Measurements from ENCODE around the gene CFB. TPM values are rescaled to one million over a fixed set of nuclear protein-coding genes. Genes with fewer than 3 reads are reported as not detected.
"Not testable (repeated sequence)": the region's sequence is repeated elsewhere in the genome, so short reads cannot be mapped to it uniquely, and the experiment has no call there.

Gene CFB
- total RNA-seq, 1 experiment from 2014 or later, result not detected

- not testable (repeated sequence) for H3K4me3 ChIP-seq (ENCODE audit: insufficient read depth, low read depth, low read length); H3K27me3 ChIP-seq (ENCODE audit: control insufficient read depth, insufficient read depth, low read length); DNase-seq; H3K36me3 ChIP-seq (replicated peaks; ENCODE audit: control insufficient read depth, insufficient read depth, low read length)
Observed at GRCh38 chr6:31981744-31982143, 35.8 kb downstream of the CFB start, which contains the start of gene C4A. Gene C4A, plus strand, starts transcription at chr6:31982057. Its CDS starts 51 bp downstream, at chr6:31982108.

GRCh38 chr6:31989363-31989762, 43.5 kb downstream of the CFB start:
- not testable (repeated sequence) for H3K4me3 ChIP-seq (ENCODE audit: insufficient read depth, low read depth, low read length); H3K36me3 ChIP-seq (replicated peaks; ENCODE audit: control insufficient read depth, insufficient read depth, low read length); H3K27me3 ChIP-seq (ENCODE audit: control insufficient read depth, insufficient read depth, low read length); DNase-seq

- not testable (repeated sequence) for DNase-seq; H3K27me3 ChIP-seq (ENCODE audit: control insufficient read depth, insufficient read depth, low read length); H3K36me3 ChIP-seq (replicated peaks; ENCODE audit: control insufficient read depth, insufficient read depth, low read length); H3K4me3 ChIP-seq (ENCODE audit: insufficient read depth, low read depth, low read length)
Observed at GRCh38 chr6:31994421-31994820, 48.5 kb downstream of the CFB start.

- H3K27me3 ChIP-seq (ENCODE audit: control insufficient read depth, insufficient read depth, low read length); DNase-seq; H3K4me3 ChIP-seq (ENCODE audit: insufficient read depth, low read depth, low read length); H3K36me3 ChIP-seq (replicated peaks; ENCODE audit: control insufficient read depth, insufficient read depth, low read length): not testable (repeated sequence)
Observed at GRCh38 chr6:31996385-31996784, 50.5 kb downstream of the CFB start.

Other genes with a start within 250 kb of the CFB start
- gene ABHD16A, start 242.8 kb upstream of the CFB start, total RNA-seq (2014; rRNA removed; shearing (Covaris generic)), result 35.7 and 39.7 TPM in 2 replicates
- gene LY6G6F, start 239.2 kb upstream of the CFB start, total RNA-seq (2014; rRNA removed; shearing (Covaris generic)), result not detected in 2 replicates
- gene LY6G6D, start 230.7 kb upstream of the CFB start, total RNA-seq (2014; rRNA removed; shearing (Covaris generic)), result 2.8 TPM in 1 of 2 replicates, not detected in the other
- gene LY6G6C, start 224.3 kb upstream of the CFB start, total RNA-seq (2014; rRNA removed; shearing (Covaris generic)), result not detected in 2 replicates
- not detected in 2 replicates for gene MPIG6B, start 222.7 kb upstream of the CFB start, total RNA-seq (2014; rRNA removed; shearing (Covaris generic))
- 83.6 and 99.2 TPM in 2 replicates for gene DDAH2, start 216.8 kb upstream of the CFB start, total RNA-seq (2014; rRNA removed; shearing (Covaris generic))
- 456 and 621 TPM in 2 replicates for gene CLIC1, start 209.6 kb upstream of the CFB start, total RNA-seq (2014; rRNA removed; shearing (Covaris generic))
- gene MSH5, start 206.1 kb upstream of the CFB start, total RNA-seq (2014; rRNA removed; shearing (Covaris generic)), result 19.5 and 28.4 TPM in 2 replicates
- gene SAPCD1, start 183.4 kb upstream of the CFB start, total RNA-seq (2014; rRNA removed; shearing (Covaris generic)), result 1.8 and 7.7 TPM in 2 replicates
- 0.44 and 2.1 TPM in 2 replicates for gene VWA7, start 168.8 kb upstream of the CFB start, total RNA-seq (2014; rRNA removed; shearing (Covaris generic))
- gene VARS1, start 150.3 kb upstream of the CFB start, total RNA-seq (2014; rRNA removed; shearing (Covaris generic)), result 114 and 115 TPM in 2 replicates
- 108 and 150 TPM in 2 replicates for gene LSM2, start 139.1 kb upstream of the CFB start, total RNA-seq (2014; rRNA removed; shearing (Covaris generic))
- gene HSPA1L, start 130.8 kb upstream of the CFB start, total RNA-seq (2014; rRNA removed; shearing (Covaris generic)), result 0.15 and 0.55 TPM in 2 replicates
- 45.7 and 58.5 TPM in 2 replicates for gene HSPA1A, start 130.6 kb upstream of the CFB start, total RNA-seq (2014; rRNA removed; shearing (Covaris generic))
- 63.3 and 70.4 TPM in 2 replicates for gene HSPA1B, start 118.4 kb upstream of the CFB start, total RNA-seq (2014; rRNA removed; shearing (Covaris generic))
- 56.2 and 58.6 TPM in 2 replicates for gene NEU1, start 83.3 kb upstream of the CFB start, total RNA-seq (2014; rRNA removed; shearing (Covaris generic))
- gene SLC44A4, start 67.1 kb upstream of the CFB start, total RNA-seq (2014; rRNA removed; shearing (Covaris generic)), result 0.42 and 0.48 TPM in 2 replicates
- 134 and 136 TPM in 2 replicates for gene EHMT2, start 48.4 kb upstream of the CFB start, total RNA-seq (2014; rRNA removed; shearing (Covaris generic))
- 7.9 and 8.7 TPM in 2 replicates for gene ZBTB12, start 44.0 kb upstream of the CFB start, total RNA-seq (2014; rRNA removed; shearing (Covaris generic))
- 0.63 and 1.7 TPM in 2 replicates for gene C2, start 18.4 kb upstream of the CFB start, total RNA-seq (2014; rRNA removed; shearing (Covaris generic))
- 109 and 115 TPM in 2 replicates for gene NELFE, start 12.9 kb downstream of the CFB start, total RNA-seq (2014; rRNA removed; shearing (Covaris generic))
- gene SKIC2, start 13.1 kb downstream of the CFB start, total RNA-seq (2014; rRNA removed; shearing (Covaris generic)), result 47.2 and 57.6 TPM in 2 replicates
- 18.8 and 19.9 TPM in 2 replicates for gene DXO, start 26.0 kb downstream of the CFB start, total RNA-seq (2014; rRNA removed; shearing (Covaris generic))
- gene C4A, start 36.0 kb downstream of the CFB start, total RNA-seq (2014; rRNA removed; shearing (Covaris generic)), result 0.35 and 1.5 TPM in 2 replicates
- 1.1 and 1.9 TPM in 2 replicates for gene C4B, start 68.7 kb downstream of the CFB start, total RNA-seq (2014; rRNA removed; shearing (Covaris generic))
- gene CYP21A2, start 92.3 kb downstream of the CFB start, total RNA-seq (2014; rRNA removed; shearing (Covaris generic)), result 0.11 TPM in 1 of 2 replicates, not detected in the other
- gene TNXB, start 163.2 kb downstream of the CFB start, total RNA-seq (2014; rRNA removed; shearing (Covaris generic)), result 2.7 and 4.4 TPM in 2 replicates
- 25.1 and 26.2 TPM in 2 replicates for gene ATF6B, start 182.2 kb downstream of the CFB start, total RNA-seq (2014; rRNA removed; shearing (Covaris generic))
- 12.5 and 12.8 TPM in 2 replicates for gene FKBPL, start 184.2 kb downstream of the CFB start, total RNA-seq (2014; rRNA removed; shearing (Covaris generic))
- 0.14 TPM in 1 of 2 replicates, not detected in the other for gene PRRT1, start 205.8 kb downstream of the CFB start, total RNA-seq (2014; rRNA removed; shearing (Covaris generic))
- gene PPT2, start 208.0 kb downstream of the CFB start, total RNA-seq (2014; rRNA removed; shearing (Covaris generic)), result 24.7 and 25.5 TPM in 2 replicates
- 4.3 and 5.9 TPM in 2 replicates for gene EGFL8, start 218.5 kb downstream of the CFB start, total RNA-seq (2014; rRNA removed; shearing (Covaris generic))
- 99.3 and 113 TPM in 2 replicates for gene AGPAT1, start 230.0 kb downstream of the CFB start, total RNA-seq (2014; rRNA removed; shearing (Covaris generic))
- 94.6 and 99.0 TPM in 2 replicates for gene RNF5, start 232.3 kb downstream of the CFB start, total RNA-seq (2014; rRNA removed; shearing (Covaris generic))
- gene AGER, start 238.2 kb downstream of the CFB start, total RNA-seq (2014; rRNA removed; shearing (Covaris generic)), result 2.2 and 2.8 TPM in 2 replicates
- gene PBX2, start 244.1 kb downstream of the CFB start, total RNA-seq (2014; rRNA removed; shearing (Covaris generic)), result 64.2 and 67.7 TPM in 2 replicates
- 21.2 and 26.8 TPM in 2 replicates for gene GPSM3, start 246.5 kb downstream of the CFB start, total RNA-seq (2014; rRNA removed; shearing (Covaris generic))

All from H7 (cell line).